ENCODE results near the gene PRKCH.

Gene PRKCH

DNA sequence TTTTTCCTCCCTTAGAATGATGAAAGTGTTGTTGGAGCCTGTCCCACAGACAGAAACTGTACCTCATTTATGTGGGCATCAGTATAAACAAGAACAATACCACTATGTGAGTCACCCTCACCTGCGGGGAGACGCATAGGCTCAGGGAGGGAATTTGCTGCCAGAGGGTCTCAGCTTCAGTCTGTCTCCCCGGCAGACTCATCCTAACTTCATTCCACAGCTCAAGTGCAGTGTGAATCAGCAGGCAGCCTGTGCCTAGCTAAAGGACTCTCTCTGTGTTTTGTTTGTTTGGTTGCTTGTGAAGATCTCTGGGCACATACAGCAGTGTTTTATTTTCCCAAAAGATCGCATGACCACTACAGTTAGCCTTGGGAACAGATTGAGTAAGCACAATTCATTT lies 98.9 kb downstream of the PRKCH start:
- no peaks in the 10 kb centered on the region for H3K9me3 Mint-ChIP-seq
- peak; percentile 28 for ATAC-seq (replicated peaks)
- H3K27ac Mint-ChIP-seq: peak overlapping the region in 1 of 2 donors; percentile 88
- H3K4me3 Mint-ChIP-seq: peak overlapping the region in 1 of 2 donors; percentile 66
- DNase-seq: no peak
- peaks cover 47% of the 10 kb centered on the region for H3K36me3 Mint-ChIP-seq (ENCODE audit: insufficient read depth)
- H3K27me3 Mint-ChIP-seq: no peaks in the 10 kb centered on the region
- peaks cover 29 to 55% of the 10 kb centered on the region in 2 donors for H3K4me1 Mint-ChIP-seq (ENCODE audit: low read depth in 2 of 2)

DNA sequence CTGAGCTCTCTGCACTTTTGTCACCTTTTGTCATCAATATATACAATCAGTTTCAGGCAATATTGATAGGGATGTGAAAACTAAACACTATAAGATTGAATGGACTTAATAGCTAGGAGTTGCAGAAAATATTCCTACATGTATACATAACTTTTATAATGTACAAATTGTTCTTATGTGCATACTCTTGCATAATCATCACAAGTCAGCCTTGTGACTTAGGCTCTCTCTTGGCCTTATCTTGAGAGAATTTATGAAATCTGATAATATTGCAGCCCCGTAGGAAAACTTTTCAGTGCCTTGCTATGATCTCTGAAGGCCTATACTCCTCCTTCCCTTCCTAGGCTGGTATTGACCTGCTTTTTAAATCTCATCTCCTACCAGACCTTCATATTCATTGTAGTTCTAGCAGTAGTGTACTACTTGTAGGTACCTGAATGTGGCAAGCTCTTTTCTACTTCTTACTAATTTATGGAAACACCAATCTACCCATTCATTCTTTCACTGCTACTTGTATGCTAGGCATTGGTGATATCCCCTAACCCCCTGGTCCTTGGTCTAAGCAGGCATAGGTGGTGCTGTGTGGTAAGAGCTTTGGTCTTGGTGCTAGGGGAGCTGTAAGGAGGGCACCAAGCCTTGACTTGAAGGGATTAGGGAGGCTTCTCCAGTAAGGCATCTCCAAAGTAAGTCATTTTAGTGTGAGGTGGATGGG lies 100.0 kb downstream of the PRKCH start:
- DNase-seq (no peak), ATAC-seq (replicated peaks) (no peak)

DNA sequence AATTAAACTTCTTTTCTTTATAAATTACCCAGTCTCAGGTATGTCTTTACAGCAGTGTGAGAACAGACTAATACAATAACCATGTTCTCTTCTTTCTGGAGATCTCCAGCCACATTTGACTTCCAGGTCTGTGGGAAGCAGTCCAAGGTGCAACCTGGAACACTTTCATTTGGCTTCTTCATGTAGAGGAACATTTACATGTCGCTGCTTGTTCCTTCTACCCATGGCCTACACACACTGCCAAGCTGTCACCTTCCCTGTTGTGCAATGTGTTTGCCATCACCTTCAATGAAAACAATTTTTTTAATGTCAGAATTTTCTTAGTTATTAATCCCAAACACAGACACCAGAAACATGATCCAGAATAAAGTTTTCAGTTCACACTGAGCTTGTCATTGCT lies 104.7 kb downstream of the PRKCH start:
- Mint-ChIP-seq H3K4me1 (ENCODE audit: low read depth in 2 of 2) (peaks cover 72 to 81% of the 10 kb centered on the region in 2 donors), H3K27ac (peak overlapping the region in 1 of 2 donors; percentile 87)

More for the DNA sequence above, 100.0 kb downstream of the PRKCH start:
- H3K27me3 Mint-ChIP-seq: no peaks in the 10 kb centered on the region
- H3K9me3 Mint-ChIP-seq: no peaks in the 10 kb centered on the region
- H3K27ac Mint-ChIP-seq: peak overlapping the region in 1 of 2 donors; percentile 1
- peaks cover 48% of the 10 kb centered on the region for H3K36me3 Mint-ChIP-seq (ENCODE audit: insufficient read depth)
- peaks cover 39 to 65% of the 10 kb centered on the region in 2 donors for H3K4me1 Mint-ChIP-seq (ENCODE audit: low read depth in 2 of 2)
- H3K4me3 Mint-ChIP-seq: peak overlapping the region in 1 of 2 donors; percentile 30

DNA sequence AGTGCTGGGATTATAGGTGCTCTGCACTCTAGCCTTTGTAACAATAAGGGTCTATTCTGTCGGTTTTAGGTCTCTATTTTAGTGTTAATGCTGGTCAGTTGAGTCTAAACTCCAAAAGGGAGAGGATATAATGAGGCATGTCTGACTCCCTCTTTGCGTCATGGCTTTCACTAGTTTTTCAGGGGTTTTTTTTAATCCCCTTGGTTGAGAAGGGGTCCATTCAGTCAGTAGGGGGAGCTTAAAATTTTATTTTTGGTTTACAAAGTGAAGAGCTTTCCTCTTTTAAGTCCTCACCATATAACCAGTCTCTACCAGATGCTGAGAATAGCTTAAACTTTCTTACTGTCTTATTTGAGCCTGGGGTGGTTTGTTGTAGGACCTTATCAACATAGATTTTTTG lies 106.9 kb downstream of the PRKCH start:
- peak; percentile 21 for ATAC-seq (replicated peaks)
- H3K4me1 Mint-ChIP-seq (ENCODE audit: low read depth in 2 of 2): peaks cover 73 to 90% of the 10 kb centered on the region in 2 donors
- H3K36me3 Mint-ChIP-seq (ENCODE audit: insufficient read depth): peaks cover 32% of the 10 kb centered on the region
- H3K27me3 Mint-ChIP-seq: no peaks in the 10 kb centered on the region
- DNase-seq: no peak
- peak overlapping the region in 1 of 2 donors; percentile 56 for H3K4me3 Mint-ChIP-seq
- H3K9me3 Mint-ChIP-seq: no peaks in the 10 kb centered on the region
- H3K27ac Mint-ChIP-seq: peak overlapping the region; percentile 76 to 87

More for the DNA sequence above, 104.7 kb downstream of the PRKCH start:
- Mint-ChIP-seq H3K36me3 (ENCODE audit: insufficient read depth) (peaks cover 36% of the 10 kb centered on the region), H3K27me3 (no peaks in the 10 kb centered on the region), H3K9me3 (no peaks in the 10 kb centered on the region), H3K4me3 (peak overlapping the region; percentile 28 to 56)
- DNase-seq (no peak), ATAC-seq (replicated peaks) (no peak)

DNA sequence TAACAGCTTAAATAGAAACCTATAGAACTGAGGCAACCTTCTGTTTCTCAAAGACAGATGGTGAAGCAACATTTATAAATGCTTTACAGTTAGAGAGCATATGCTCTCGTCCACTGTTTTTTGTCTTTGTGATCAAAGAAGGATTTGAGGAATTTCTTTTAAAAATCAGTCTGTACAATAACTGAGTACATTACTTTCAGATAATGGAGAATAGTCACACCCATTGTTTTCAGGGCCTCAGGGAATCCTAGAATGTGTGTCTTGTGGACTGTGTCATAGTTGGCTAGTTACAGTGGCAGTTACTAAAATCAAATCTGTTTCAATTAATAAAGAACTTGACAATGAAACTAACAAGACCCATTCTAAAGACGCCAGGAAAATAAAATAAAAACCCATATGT lies 107.9 kb downstream of the PRKCH start:
- peaks cover 72 to 91% of the 10 kb centered on the region in 2 donors for H3K4me1 Mint-ChIP-seq (ENCODE audit: low read depth in 2 of 2)
- H3K36me3 Mint-ChIP-seq (ENCODE audit: insufficient read depth): peaks cover 33% of the 10 kb centered on the region
- H3K4me3 Mint-ChIP-seq: peak overlapping the region; percentile 19 to 50
- ATAC-seq (replicated peaks) (no peak), DNase-seq (no peak)
- no peaks in the 10 kb centered on the region for H3K9me3 Mint-ChIP-seq
- peak overlapping the region; percentile 49 to 76 for H3K27ac Mint-ChIP-seq
- no peaks in the 10 kb centered on the region for H3K27me3 Mint-ChIP-seq

DNA sequence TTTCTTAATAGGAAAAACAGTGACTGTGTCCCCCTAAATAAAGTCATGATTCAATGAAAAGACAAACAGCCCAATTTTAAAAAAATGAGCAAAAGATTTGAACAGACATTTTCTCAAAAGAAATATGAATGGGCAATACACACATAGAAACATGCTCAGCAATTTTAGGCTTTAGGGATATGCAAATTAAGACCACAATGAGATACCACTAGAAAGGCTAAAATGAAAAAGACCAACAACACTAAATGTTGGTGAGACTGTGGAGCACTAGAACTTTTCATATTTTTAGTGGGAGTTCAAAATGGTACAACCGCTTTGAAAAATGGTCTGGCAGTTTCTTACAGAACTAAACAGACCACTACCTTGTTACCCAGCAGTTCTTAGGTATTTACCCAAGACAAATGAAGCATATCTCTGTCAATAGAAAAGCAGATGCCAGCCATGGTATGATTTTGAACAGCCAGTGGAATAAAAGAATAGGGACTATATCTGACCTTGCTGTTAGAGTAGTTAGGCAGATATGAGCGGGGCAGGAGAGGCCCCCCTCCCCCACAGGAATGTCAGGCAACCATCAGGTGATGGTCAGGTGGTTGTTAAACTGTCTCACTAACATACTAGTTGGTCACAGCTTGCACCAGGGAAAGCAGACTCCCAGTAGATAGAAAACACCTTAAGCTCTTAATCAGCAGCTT lies 108.8 kb downstream of the PRKCH start:
- H3K36me3 Mint-ChIP-seq (ENCODE audit: insufficient read depth): peaks cover 37% of the 10 kb centered on the region
- peaks cover 71 to 93% of the 10 kb centered on the region in 2 donors for H3K4me1 Mint-ChIP-seq (ENCODE audit: low read depth in 2 of 2)
- ATAC-seq (replicated peaks) (no peak), DNase-seq (no peak)
- no peaks in the 10 kb centered on the region for H3K27me3 Mint-ChIP-seq
- no peaks in the 10 kb centered on the region for H3K9me3 Mint-ChIP-seq
- H3K4me3 Mint-ChIP-seq: peak overlapping the region in 1 of 2 donors; percentile 50
- H3K27ac Mint-ChIP-seq: peak overlapping the region; percentile 49 to 76

DNA sequence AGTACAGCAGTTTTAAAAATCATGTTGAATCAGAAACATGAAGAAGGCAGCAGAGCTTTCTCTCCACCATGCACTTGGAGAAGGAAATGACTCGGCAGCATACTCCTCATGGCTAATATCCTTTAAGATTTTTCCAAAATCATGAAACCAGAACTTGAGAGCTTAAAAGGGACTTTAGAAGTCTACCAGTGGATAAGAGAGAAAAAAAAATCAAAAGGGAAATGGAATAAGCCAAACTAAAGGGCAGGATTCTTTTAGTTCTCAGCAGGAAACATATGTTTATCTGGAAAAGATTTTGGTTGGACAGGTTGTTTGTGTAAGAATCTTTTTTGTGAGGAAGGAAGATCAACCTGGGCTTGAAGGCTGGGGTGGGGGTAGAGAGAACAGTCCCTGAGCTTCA lies 111.8 kb downstream of the PRKCH start:
- H3K4me3 Mint-ChIP-seq: peak overlapping the region; percentile 70 to 71
- no peaks in the 10 kb centered on the region for H3K9me3 Mint-ChIP-seq
- DNase-seq (no peak), ATAC-seq (replicated peaks) (no peak)
- peak overlapping the region; percentile 75 to 96 for H3K27ac Mint-ChIP-seq
- peaks cover 34% of the 10 kb centered on the region for H3K36me3 Mint-ChIP-seq (ENCODE audit: insufficient read depth)
- H3K4me1 Mint-ChIP-seq (ENCODE audit: low read depth in 2 of 2): peaks cover 65 to 91% of the 10 kb centered on the region in 2 donors
- no peaks in the 10 kb centered on the region for H3K27me3 Mint-ChIP-seq

DNA sequence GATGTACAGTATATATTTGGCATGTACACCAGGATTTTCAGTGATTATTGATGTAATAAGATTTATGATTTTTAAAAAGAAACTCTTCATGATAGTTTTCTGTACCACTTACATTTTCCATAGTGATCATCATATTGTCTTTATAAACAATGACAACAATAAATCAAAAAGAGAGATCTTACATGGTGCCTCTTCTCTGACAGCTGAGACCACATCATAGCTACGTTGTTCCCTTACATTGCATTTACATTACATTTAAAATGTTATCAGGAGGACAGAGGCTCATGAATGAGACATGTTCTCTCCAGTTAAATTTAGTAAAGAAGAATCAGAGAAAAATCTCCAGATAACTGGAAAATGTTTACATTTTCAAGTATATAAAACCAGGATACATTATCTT lies 112.4 kb downstream of the PRKCH start:
- Mint-ChIP-seq H3K27me3 (no peaks in the 10 kb centered on the region), H3K36me3 (ENCODE audit: insufficient read depth) (peaks cover 36% of the 10 kb centered on the region), H3K4me3 (peak overlapping the region in 1 of 2 donors; percentile 70), H3K4me1 (ENCODE audit: low read depth in 2 of 2) (peaks cover 65 to 91% of the 10 kb centered on the region in 2 donors), H3K9me3 (no peaks in the 10 kb centered on the region), H3K27ac (peak overlapping the region; percentile 75 to 96)
- no peak for ATAC-seq (replicated peaks)
- DNase-seq: no peak

DNA sequence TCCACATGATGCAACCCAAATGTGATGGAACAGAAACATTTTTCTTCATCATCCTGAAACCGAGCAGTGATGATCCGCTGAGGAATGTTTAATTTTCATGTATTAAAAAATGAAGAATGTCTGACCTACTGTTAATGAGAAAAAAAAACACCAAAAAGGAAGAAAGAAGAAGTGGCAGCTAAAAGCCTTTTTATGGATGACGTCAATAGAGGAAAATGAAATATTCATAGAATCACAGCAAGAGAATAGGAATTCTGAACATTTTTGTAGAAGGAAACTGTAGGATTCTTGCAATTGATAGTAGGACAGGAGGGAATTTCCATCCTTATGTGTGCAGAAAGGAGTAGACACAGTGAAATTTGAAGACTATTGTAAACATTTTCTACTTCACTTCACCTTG lies 112.9 kb downstream of the PRKCH start:
- H3K4me3 Mint-ChIP-seq: peak overlapping the region in 1 of 2 donors; percentile 70

DNA sequence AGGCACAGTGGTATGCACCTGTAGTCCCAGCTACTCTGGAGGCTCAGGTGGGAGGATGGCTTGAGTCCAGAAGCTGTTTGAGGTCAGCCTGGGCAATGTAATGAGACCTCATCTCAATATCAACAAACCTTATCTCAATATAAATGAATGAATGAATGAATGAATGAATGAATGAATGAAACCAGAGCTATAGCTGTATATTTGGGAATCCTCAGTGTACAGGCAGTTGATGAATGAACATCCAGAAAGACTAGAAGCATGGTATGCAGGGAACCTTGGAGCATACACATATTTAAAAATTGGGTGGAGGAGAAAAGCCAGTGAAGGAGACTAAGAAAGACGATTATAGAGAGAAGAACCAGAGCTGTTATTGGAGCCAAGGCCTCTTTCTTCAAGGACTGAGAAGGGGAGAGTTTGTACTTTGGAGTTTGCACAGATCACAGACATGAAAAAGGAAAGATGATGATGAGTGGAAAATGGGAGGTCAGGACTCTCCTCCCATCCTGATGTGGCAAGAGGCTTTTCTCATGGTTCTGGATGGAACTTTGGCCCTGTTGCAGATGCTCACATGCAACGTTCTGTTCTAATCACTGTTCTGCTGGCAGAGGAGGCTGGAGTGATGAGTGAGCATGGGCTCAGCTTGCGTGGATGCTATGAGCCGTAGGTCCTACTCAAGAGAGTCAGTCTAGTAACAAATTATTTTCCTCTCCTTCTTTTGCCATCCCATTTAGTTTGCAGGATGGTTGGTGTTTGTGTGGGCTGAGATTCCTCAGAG lies 114.4 kb downstream of the PRKCH start:
- peaks cover 44% of the 10 kb centered on the region for H3K36me3 Mint-ChIP-seq (ENCODE audit: insufficient read depth)
- H3K4me3 Mint-ChIP-seq: peak overlapping the region in 1 of 2 donors; percentile 49
- ATAC-seq (replicated peaks) (no peak), DNase-seq (no peak)
- H3K9me3 Mint-ChIP-seq: no peaks in the 10 kb centered on the region
- H3K27me3 Mint-ChIP-seq: no peaks in the 10 kb centered on the region
- peak overlapping the region; percentile 75 to 96 for H3K27ac Mint-ChIP-seq
- H3K4me1 Mint-ChIP-seq (ENCODE audit: low read depth in 2 of 2): peaks cover 74 to 91% of the 10 kb centered on the region in 2 donors

More for the DNA sequence above, 112.9 kb downstream of the PRKCH start:
- no peaks in the 10 kb centered on the region for H3K9me3 Mint-ChIP-seq
- H3K27ac Mint-ChIP-seq: peak overlapping the region; percentile 75 to 96
- DNase-seq (no peak), ATAC-seq (replicated peaks) (no peak)
- no peaks in the 10 kb centered on the region for H3K27me3 Mint-ChIP-seq
- H3K36me3 Mint-ChIP-seq (ENCODE audit: insufficient read depth): peaks cover 40% of the 10 kb centered on the region
- peaks cover 70 to 91% of the 10 kb centered on the region in 2 donors for H3K4me1 Mint-ChIP-seq (ENCODE audit: low read depth in 2 of 2)

DNA sequence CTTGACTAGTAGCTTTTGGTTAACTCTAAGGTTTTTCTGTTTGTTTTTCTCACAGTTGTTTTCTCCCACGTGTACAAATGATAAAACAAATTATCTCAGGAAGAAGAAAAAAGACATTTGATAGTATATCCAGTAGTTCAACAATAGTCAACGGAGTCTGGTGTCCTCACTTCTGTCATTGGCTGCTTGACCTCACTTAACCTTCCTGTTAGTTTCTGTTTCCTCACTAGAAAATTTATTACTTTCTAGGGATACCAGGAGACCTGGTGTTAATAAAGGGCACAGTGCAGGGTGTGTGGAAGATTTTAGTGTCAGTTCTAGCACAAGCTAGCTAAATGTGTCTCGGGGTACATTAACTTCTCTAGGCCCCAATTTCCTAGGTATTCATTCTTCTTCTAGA lies 116.0 kb downstream of the PRKCH start:
- Mint-ChIP-seq H3K36me3 (ENCODE audit: insufficient read depth) (peaks cover 44% of the 10 kb centered on the region), H3K27me3 (no peaks in the 10 kb centered on the region), H3K27ac (peak overlapping the region; percentile 92 to 96), H3K4me1 (ENCODE audit: low read depth in 2 of 2) (peaks cover 61 to 87% of the 10 kb centered on the region in 2 donors), H3K9me3 (no peaks in the 10 kb centered on the region), H3K4me3 (peak overlapping the region; percentile 78 to 84)
- DNase-seq (no peak), ATAC-seq (replicated peaks) (no peak)

DNA sequence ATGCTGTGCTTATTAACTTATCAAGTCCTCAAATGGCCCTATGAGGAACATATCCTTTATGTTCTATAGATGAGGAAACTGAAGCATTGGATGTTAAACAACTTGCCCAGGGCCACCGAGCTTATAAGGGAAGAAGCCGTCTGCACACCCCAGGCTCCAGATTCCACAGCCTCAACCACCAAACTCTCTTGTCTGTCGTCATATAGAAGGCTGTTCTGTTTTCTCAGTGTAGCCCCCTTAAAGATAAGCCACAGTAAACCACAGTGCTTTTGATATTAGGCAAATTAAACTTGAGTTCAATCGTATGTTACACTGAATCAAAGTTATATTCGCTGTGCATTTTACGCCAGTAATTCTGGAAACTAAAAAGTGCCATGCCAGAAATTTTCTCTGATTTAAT lies 116.7 kb downstream of the PRKCH start:
- peak overlapping the region; percentile 92 to 96 for H3K27ac Mint-ChIP-seq
- ATAC-seq (replicated peaks): peak; percentile 39
- no peaks in the 10 kb centered on the region for H3K27me3 Mint-ChIP-seq
- peaks cover 63 to 87% of the 10 kb centered on the region in 2 donors for H3K4me1 Mint-ChIP-seq (ENCODE audit: low read depth in 2 of 2)
- H3K9me3 Mint-ChIP-seq: no peaks in the 10 kb centered on the region
- peak overlapping the region; percentile 78 to 84 for H3K4me3 Mint-ChIP-seq
- peaks cover 43% of the 10 kb centered on the region for H3K36me3 Mint-ChIP-seq (ENCODE audit: insufficient read depth)
- no peak for DNase-seq

DNA sequence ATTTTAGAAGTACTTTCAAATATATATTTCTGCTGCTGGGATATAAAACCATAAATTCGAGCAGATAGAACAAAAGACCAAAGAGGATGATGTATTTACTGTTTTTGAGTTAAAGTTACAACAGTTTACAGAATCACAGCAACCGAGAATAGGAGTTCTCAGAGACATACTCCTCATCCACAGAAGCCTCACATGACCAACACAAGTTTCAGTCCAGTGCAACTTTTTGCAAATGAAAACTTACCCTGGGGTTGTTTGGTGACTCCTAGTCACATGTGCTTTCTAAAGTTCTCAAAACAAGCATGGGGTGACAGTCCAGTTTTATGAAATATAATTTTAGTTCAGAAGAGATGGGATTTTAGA lies 117.1 kb downstream of the PRKCH start:
- Mint-ChIP-seq H3K27me3 (no peaks in the 10 kb centered on the region), H3K4me1 (ENCODE audit: low read depth in 2 of 2) (peaks cover 63 to 87% of the 10 kb centered on the region in 2 donors), H3K4me3 (peak overlapping the region; percentile 78 to 84), H3K27ac (peak overlapping the region; percentile 92 to 96), H3K36me3 (ENCODE audit: insufficient read depth) (peaks cover 46% of the 10 kb centered on the region), H3K9me3 (no peaks in the 10 kb centered on the region)
- DNase-seq: no peak
- ATAC-seq (replicated peaks): peak; percentile 8

Data from effector memory CD8-positive, alpha-beta T cell (primary cell).